Measurements from ENCODE around the gene MRTFA.
"Not testable (repeated sequence)": the region's sequence is repeated elsewhere in the genome, so short reads cannot be mapped to it uniquely, and the experiment has no call there.

Gene MRTFA

GRCh38 chr22:40378448-40378847 lies 258.1 kb downstream of the MRTFA start:
- not testable (repeated sequence) for DNase-seq

GRCh38 chr22:40377931-40378330 lies 258.6 kb downstream of the MRTFA start:
- DNase-seq: no peak

- DNase-seq: no peak
These were observed 260.4 kb downstream of the MRTFA start for GRCh38 chr22:40376149-40376548.

- DNase-seq: no peak
These were observed 262.0 kb downstream of the MRTFA start for GRCh38 chr22:40374567-40374966.

GRCh38 chr22:40368836-40369235 lies 267.7 kb downstream of the MRTFA start:
- DNase-seq: no peak

GRCh38 chr22:40368016-40368415 lies 268.5 kb downstream of the MRTFA start:
- peak; percentile 39 for DNase-seq

- no peak for DNase-seq
These were observed 269.2 kb downstream of the MRTFA start for GRCh38 chr22:40367342-40367741.

GRCh38 chr22:40366068-40366467 lies 270.5 kb downstream of the MRTFA start:
- no peak for DNase-seq

GRCh38 chr22:40364431-40364830 lies 272.1 kb downstream of the MRTFA start:
- no peak for DNase-seq

- no peak for DNase-seq
These were observed 273.5 kb downstream of the MRTFA start for GRCh38 chr22:40363059-40363458.

- no peak for DNase-seq
These were observed 275.4 kb downstream of the MRTFA start for GRCh38 chr22:40361100-40361499.

All from NCI-H2171 treated with DMSO at 0.1 percent for 48 hours (cell line).